ENCODE data around the gene HAUS3.

HAUS3 gene

DNA sequence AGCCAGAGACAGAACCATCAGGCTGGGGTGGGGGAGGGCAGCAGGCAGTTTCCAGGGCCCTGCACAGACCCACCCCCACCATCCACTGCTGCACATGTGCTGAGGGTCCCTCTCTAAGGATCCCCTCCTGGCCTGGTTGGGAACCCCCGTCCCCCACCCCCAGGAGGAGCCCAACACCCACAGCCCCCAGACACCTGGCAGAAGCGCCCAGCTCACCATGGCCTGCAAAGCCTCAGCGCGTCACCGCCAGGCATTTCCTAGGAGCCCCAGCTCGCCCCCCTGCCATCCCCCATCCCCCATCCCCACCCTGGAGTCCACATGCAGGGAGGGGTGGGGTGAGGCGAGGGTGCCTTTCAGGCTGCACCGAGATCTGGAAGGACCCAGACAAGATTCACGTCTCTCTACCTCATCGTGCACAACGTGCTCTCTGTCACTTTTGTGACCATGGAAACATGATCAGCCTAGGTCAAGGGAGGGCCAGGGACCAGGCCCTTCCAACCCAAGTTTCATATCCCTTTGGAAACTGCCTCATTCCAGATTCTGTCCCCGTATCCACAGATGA is 10.7 kb upstream of the HAUS3 start:
- H3K36me3 ChIP-seq (ENCODE audit: insufficient read depth, low read length): peaks cover 84% of the 10 kb centered on the region
- peaks cover 25% of the 10 kb centered on the region for H3K4me1 ChIP-seq (ENCODE audit: control insufficient read depth, insufficient read depth, low read length)
- H3K4me2 ChIP-seq (ENCODE audit: low read length): no peak overlapping the region
- no peaks in the 10 kb centered on the region for H3K9me3 ChIP-seq (replicated peaks; ENCODE audit: low read length)
- no peak overlapping the region for H3K9ac ChIP-seq (ENCODE audit: low read depth, low read length)
- H3K27me3 ChIP-seq (ENCODE audit: control insufficient read depth, insufficient read depth, low read length): no peaks in the 10 kb centered on the region
- no peak overlapping the region for H3K4me3 ChIP-seq (ENCODE audit: low read length)

DNA sequence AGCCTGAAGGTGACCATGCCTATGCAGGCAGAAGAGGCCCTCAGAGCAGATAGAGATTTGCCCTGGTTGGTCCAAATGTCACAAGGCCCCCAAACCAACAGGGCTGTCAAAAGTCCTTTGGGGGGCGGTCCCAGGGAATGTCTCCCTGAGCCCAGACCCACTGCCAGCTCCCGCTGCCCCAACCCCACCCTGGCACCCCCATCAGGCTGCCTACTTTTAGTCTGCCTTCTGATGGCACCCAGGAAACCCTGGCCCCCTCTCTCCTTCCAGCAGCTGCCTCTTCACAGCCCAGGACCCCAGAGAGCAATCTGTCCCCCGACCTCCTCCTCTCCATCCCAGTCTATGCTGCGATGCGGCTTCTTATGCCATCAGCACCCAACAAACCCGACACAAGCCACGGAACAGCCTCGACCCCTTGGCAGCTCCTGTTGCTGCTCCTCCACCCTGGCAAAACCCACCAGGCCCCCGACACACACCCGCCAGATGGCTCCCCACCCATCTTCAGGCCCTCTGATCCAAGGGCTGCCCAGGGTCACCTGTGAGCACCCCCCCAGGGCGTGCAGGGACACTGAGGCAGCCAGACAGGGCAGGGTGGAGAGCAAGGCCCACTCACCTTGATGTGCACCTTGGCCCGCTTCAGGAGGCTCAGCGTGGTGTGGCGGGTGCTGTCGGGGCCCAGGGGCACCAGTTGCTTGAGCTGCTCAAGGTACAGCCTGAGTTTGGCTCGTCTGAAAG is 10.0 kb upstream of the HAUS3 start:
- H3K27me3 ChIP-seq (ENCODE audit: control insufficient read depth, insufficient read depth, low read length): no peaks in the 10 kb centered on the region
- no peak overlapping the region for H3K4me3 ChIP-seq (ENCODE audit: low read length)
- no peak overlapping the region for H3K9ac ChIP-seq (ENCODE audit: low read depth, low read length)
- no peak overlapping the region for H3K4me2 ChIP-seq (ENCODE audit: low read length)
- no peaks in the 10 kb centered on the region for H3K9me3 ChIP-seq (replicated peaks; ENCODE audit: low read length)
- H3K4me1 ChIP-seq (ENCODE audit: control insufficient read depth, insufficient read depth, low read length): peaks cover 19% of the 10 kb centered on the region
- H3K36me3 ChIP-seq (ENCODE audit: insufficient read depth, low read length): peaks cover 80% of the 10 kb centered on the region

DNA sequence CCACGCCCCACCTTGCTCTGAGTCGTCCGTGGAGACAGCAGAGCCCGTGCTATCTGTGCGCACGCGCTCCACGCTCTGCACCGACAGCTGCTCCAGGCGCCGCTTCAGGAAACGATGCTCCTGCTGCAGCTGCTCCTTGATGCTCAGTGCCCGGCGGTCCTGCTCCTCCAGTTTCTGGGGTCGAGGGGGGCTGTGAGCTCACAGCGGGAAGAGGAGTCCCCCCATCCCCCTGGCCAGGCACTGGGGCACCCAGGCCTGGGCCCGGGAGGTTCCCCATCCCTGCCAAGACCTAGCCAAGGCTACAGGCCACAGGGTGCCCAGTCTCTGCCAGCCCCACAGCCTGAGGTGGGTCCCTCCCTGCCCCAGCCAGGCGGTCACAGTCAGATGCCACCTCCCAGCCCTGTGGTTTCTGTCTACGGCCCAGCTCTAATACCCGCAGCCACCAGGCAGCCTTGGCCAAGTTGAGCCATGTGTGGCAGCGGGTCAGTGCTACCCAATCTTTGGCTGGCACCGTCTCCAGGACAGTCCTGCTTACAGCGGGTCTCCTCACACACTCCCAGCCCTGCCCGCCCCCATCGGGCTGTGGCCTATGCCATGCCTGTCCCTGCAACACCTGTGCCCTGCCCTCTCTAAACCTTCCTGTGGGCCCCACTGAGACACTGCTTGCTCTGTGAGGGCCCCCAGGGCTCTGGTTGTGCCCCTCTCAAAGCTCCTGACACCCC is 9.3 kb upstream of the HAUS3 start:
- Histone ChIP-seq H3K4me1 (ENCODE audit: control insufficient read depth, insufficient read depth, low read length) (peaks cover 12% of the 10 kb centered on the region), H3K4me3 (ENCODE audit: low read length) (no peak overlapping the region), H3K36me3 (ENCODE audit: insufficient read depth, low read length) (peaks cover 74% of the 10 kb centered on the region), H3K9me3 (replicated peaks; ENCODE audit: low read length) (no peaks in the 10 kb centered on the region), H3K4me2 (ENCODE audit: low read length) (no peak overlapping the region), H3K27me3 (ENCODE audit: control insufficient read depth, insufficient read depth, low read length) (no peaks in the 10 kb centered on the region), H3K9ac (ENCODE audit: low read depth, low read length) (no peak overlapping the region)

DNA sequence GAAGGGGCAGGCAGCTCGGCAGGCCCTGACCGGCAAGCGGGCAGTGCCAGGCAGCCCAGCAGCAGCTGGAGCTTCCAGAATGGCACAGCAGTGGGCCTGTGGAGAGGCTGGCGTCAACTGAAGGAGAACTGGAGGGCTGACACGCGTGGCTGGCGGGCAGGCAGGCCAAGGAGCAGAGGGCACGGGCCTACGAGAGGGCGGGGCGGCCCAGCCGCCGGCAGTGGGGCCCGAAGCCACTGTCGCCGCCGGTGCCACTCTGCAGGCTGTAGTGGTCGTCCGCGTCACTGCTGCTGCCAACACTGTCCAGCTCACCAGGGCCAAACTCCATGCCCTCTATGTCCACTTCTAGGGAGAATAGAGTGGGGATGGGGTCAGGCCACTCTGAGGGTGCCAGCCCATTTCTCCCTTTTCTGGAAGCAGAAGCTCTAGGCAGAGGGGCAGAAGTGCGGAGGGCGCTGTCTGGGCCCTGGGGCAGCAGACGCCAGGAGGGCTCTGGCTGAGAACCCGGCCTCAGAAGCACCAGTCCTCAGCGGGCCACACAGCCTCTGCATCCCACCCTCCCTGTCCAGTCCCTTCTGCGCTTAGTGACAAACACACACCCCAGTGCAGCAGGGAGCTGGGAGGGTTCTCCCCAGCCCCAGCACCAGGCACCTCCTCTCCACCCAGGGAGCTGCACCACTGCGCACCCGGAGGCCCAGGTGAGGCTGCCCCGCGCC is 8.6 kb upstream of the HAUS3 start:
- peaks cover 4% of the 10 kb centered on the region for H3K4me1 ChIP-seq (ENCODE audit: control insufficient read depth, insufficient read depth, low read length)
- peaks cover 71% of the 10 kb centered on the region for H3K36me3 ChIP-seq (ENCODE audit: insufficient read depth, low read length)
- H3K4me2 ChIP-seq (ENCODE audit: low read length): no peak overlapping the region
- no peak overlapping the region for H3K4me3 ChIP-seq (ENCODE audit: low read length)
- no peak overlapping the region for H3K9ac ChIP-seq (ENCODE audit: low read depth, low read length)
- H3K9me3 ChIP-seq (replicated peaks; ENCODE audit: low read length): no peaks in the 10 kb centered on the region
- no peaks in the 10 kb centered on the region for H3K27me3 ChIP-seq (ENCODE audit: control insufficient read depth, insufficient read depth, low read length)

DNA sequence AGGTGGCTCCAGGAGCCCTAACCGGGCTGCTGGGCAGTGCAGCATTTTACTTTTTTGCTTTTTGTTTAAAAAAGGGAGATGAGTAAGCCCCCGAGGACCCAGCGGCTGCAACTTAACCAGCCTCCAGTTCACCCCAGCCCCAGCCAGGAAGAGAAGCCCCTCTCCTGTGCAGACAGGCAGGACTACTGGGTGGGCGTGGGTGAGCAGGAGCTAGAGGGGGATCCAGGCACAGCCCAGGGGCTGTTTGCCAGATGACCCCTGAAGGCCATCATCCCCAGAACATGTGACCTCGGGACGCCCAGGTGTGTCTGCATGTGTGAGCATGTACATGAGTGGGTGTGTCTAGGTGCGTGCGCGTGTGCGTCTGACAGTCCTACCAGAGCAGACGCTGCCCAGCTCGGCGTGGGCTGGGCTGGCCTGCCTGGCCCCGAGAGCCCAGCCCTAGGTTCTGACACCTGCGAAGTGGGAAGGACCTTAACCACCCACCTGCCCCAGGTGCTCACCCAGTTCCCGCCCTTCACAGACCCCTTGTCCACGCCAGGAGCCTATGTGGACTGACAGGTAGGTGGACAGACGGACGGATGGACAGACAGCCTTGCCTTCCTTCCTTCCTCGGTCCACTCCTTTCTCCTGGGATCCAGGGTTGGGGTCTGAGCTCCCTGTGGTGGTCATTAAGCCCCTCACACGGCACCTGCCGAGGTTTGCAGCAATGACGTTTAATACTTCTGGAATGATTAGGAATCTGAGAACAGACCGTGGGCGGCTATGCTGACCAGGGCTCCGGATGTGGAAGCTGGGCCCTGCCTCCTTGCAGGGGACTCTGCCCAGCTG is 7.8 kb upstream of the HAUS3 start:
- no peak overlapping the region for H3K4me2 ChIP-seq (ENCODE audit: low read length)
- peaks cover 67% of the 10 kb centered on the region for H3K36me3 ChIP-seq (ENCODE audit: insufficient read depth, low read length)
- H3K4me3 ChIP-seq (ENCODE audit: low read length): no peak overlapping the region
- H3K27me3 ChIP-seq (ENCODE audit: control insufficient read depth, insufficient read depth, low read length): no peaks in the 10 kb centered on the region
- no peaks in the 10 kb centered on the region for H3K9me3 ChIP-seq (replicated peaks; ENCODE audit: low read length)
- no peak overlapping the region for H3K9ac ChIP-seq (ENCODE audit: low read depth, low read length)
- peaks cover 6% of the 10 kb centered on the region for H3K4me1 ChIP-seq (ENCODE audit: control insufficient read depth, insufficient read depth, low read length)

- Histone ChIP-seq H3K4me1 (ENCODE audit: control insufficient read depth, insufficient read depth, low read length) (peaks cover 9% of the 10 kb centered on the region), H3K9me3 (replicated peaks; ENCODE audit: low read length) (no peaks in the 10 kb centered on the region), H3K36me3 (ENCODE audit: insufficient read depth, low read length) (peaks cover 58% of the 10 kb centered on the region), H3K27me3 (ENCODE audit: control insufficient read depth, insufficient read depth, low read length) (no peaks in the 10 kb centered on the region), H3K9ac (ENCODE audit: low read depth, low read length) (no peak overlapping the region), H3K4me3 (ENCODE audit: low read length) (no peak overlapping the region), H3K4me2 (ENCODE audit: low read length) (no peak overlapping the region)
Measured at GRCh38 chr4:2248821-2249261, 6.9 kb upstream of the HAUS3 start.

DNA sequence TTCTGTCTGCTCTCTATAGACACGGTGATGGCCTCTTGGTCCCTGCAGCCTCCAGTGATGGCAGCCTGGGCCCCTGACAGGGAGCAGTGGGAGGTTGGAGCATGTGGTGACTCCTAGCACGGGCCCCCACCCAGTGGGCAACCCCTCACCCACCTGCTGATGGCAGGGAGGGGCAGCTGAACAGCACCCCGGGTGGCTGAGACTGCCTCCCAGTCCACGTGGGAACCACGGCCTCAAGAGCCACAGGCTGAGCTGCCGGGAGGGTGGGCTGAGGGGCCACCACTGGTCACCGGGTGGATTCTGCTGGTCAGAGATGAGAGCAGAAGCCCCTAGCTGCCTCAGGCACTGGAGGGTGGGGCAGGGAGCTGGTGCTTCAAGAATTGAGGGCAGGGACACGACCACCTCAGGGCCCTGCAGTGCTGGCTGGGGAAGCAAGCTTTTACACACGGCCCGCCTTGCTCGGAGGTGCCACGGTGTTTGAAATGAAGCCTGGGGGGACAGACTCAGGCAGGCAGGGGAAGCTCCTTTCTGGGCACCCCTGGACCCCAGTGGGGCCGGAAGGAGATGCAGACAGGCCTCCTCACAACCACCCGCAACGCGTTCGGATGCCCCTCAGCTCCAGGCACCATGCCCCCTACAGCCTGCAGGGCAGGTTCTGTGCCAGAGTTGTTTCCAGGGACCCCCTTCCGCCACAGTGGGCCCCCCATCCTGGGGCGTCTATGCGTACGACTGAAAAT is 6.3 kb upstream of the HAUS3 start:
- Histone ChIP-seq H3K4me1 (ENCODE audit: control insufficient read depth, insufficient read depth, low read length) (peaks cover 13% of the 10 kb centered on the region), H3K4me3 (ENCODE audit: low read length) (no peak overlapping the region), H3K36me3 (ENCODE audit: insufficient read depth, low read length) (peaks cover 52% of the 10 kb centered on the region), H3K9me3 (replicated peaks; ENCODE audit: low read length) (no peaks in the 10 kb centered on the region), H3K9ac (ENCODE audit: low read depth, low read length) (no peak overlapping the region), H3K4me2 (ENCODE audit: low read length) (no peak overlapping the region), H3K27me3 (ENCODE audit: control insufficient read depth, insufficient read depth, low read length) (no peaks in the 10 kb centered on the region)

DNA sequence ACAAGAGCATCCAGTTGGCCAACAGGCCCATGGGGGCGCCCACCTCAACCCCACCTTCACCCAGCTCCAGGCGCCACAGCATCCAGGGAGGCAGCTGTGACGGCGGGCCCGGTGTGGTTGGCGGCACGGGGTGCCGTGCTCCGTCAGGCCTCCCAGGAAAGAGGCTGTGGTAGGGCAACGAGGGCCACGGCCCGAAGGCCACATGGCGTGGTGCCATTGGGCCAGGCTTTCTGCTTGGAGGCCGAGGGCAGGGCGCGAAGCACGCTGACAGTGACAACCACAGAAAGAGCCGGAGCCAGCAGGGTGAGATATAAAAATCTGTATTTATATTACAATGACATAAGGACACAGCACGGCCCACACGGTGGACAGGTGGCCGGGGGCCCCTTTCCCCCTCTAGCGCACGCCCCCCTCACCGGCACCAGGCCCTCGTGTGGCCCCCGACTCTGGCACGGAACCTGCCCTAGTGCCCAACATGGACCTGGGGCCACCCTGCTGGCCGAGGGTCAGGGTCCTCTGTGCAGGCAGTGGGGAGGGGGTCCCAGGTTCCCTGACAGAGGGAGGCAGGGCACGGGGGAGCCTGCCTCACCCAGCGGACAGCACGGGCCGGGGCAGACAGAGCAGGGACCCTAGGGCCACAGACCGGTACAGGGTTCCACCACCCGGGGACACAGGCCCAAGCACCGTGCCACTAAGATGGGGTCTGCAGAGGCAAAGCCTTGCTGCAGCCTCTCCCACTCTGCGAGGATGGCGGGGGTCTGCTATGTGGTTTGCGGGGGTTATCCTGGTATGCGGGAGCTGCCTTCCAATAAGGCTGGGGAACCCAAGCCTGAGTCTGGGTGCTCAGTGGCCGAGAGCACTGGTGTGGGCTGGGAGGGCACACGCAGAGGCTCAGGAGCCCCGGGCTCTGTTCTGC is 5.5 kb upstream of the HAUS3 start:
- no peak overlapping the region for H3K9ac ChIP-seq (ENCODE audit: low read depth, low read length)
- peaks cover 46% of the 10 kb centered on the region for H3K36me3 ChIP-seq (ENCODE audit: insufficient read depth, low read length)
- H3K27me3 ChIP-seq (ENCODE audit: control insufficient read depth, insufficient read depth, low read length): no peaks in the 10 kb centered on the region
- H3K4me3 ChIP-seq (ENCODE audit: low read length): no peak overlapping the region
- peaks cover 13% of the 10 kb centered on the region for H3K4me1 ChIP-seq (ENCODE audit: control insufficient read depth, insufficient read depth, low read length)
- no peaks in the 10 kb centered on the region for H3K9me3 ChIP-seq (replicated peaks; ENCODE audit: low read length)
- no peak overlapping the region for H3K4me2 ChIP-seq (ENCODE audit: low read length)

DNA sequence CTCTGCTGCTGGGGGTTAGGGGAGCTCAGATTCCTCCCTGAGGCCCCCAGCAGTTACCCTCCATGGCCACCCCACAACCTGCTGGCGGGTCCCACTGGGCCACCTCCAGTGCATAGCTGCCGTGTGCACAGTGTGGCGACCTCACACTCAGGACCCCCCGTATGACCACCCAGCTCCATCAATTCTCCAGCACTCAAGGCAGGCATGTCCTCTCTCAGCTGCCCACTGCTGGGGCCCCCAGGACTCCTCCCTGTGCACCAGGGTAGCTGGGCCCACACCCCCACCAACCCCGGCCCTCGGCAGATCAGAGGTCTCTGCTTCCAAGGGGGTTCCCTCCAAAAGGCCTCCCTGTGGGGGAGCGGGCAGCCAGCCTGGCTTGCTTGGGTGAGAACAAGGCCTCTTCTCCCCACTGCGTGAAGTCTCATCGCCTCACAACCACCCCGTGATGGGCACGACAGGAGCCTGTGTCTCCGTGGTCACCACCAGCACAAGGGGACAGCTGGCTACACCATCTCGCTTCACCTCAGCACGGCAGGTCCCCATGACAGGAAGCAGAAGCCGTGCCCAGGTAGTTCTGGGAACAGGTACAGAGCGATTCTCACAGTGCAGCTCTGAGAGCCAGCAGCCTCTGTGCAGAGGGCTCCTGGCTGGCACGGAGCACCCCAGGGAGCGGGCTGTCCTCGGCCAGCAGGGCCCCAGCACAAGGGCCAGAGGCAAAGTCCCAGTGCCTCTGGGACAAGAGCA is 4.6 kb upstream of the HAUS3 start:
- Histone ChIP-seq H3K36me3 (ENCODE audit: insufficient read depth, low read length) (peaks cover 38% of the 10 kb centered on the region), H3K4me2 (ENCODE audit: low read length) (no peak overlapping the region), H3K27me3 (ENCODE audit: control insufficient read depth, insufficient read depth, low read length) (no peaks in the 10 kb centered on the region), H3K9me3 (replicated peaks; ENCODE audit: low read length) (no peaks in the 10 kb centered on the region), H3K9ac (ENCODE audit: low read depth, low read length) (no peak overlapping the region), H3K4me3 (ENCODE audit: low read length) (no peak overlapping the region), H3K4me1 (ENCODE audit: control insufficient read depth, insufficient read depth, low read length) (peaks cover 13% of the 10 kb centered on the region)

All from skeletal muscle satellite cell (primary cell).